ENCODE results near the gene TIGD3.

TIGD3 gene

GRCh38 chr11:65354265-65355012 is at the start of gene TIGD3:
Gene TIGD3, plus strand, starts transcription at chr11:65354751. Its CDS starts 1,058 bp downstream, at chr11:65355809.
- peak; percentile 98 for DNase-seq

- no peak for DNase-seq
Observed at GRCh38 chr11:65305501-65306268, 48.9 kb upstream of the TIGD3 start.

GRCh38 chr11:65307298-65308229 is 47.0 kb upstream of the TIGD3 start:
- DNase-seq = no peak

- DNase-seq = no peak
Observed at GRCh38 chr11:65308281-65308891, 46.2 kb upstream of the TIGD3 start.

- no peak for DNase-seq
Observed at GRCh38 chr11:65309006-65309405, 45.5 kb upstream of the TIGD3 start.

- no peak for DNase-seq
Observed at GRCh38 chr11:65310215-65310614, 44.3 kb upstream of the TIGD3 start.

GRCh38 chr11:65310736-65311135 is 43.8 kb upstream of the TIGD3 start:
- no peak for DNase-seq

DNA sequence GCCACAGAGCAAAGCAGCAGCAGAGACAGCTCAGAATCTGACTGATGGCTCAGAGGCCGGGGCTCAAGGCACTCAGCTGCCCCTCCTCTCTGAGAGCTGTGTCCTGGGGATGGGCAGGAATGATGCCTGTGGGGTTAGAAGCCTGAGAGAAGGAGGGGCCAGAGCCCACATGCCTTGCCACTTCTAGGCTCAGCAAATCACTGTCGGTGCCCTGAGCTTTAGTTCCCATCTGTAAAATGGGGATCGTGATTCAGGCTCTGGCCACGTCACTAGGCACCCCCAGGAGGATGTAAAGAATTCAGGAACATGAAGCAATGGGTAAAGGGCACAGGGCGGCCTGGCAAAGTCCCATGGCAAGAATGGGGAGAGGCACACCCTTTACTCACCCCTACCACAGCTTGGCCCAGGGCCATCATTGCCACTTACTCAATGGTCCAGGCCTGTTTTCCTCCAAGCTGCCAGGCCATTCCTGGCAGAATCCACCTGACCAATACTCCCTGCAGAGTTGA is 43.3 kb upstream of the TIGD3 start:
- DNase-seq = no peak

DNA sequence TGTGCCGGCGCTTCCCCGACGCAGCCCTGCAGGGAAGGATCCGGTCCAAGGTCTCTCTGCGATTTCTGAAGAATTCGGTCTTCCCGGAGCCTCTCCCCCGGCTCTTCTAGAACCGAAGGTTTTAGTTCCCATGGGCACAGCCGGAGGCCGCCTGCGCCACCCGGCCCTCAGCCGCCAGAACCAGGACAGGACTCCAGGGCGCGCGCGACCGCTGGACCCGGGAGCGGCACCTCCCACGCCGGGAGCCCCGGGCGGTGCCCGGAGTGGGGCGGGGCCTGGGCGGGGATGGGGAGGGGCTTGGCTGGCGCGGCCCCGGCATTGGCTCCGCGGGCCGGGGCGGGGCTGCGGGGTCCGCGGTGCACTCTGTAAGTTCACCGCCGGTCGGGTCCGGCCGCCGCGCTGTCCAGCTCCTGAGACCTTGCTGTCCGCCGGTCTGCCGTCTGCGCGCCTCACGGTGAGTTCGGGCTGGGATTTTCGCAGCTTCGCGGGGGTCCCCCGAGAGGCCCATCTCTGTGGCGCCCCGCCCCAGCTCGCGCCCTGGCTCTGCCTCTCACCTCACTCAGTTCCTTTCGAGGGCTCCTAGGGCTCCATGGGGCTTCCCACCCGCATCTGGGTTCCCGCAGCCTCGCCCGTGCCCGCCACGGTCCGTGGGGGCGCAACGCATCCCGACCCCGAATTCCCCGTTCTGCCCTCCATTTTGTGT is 39.9 kb upstream of the TIGD3 start, which contains the start of gene CDC42EP2:
Gene CDC42EP2, plus strand, starts transcription at position 366 of the 703 bp plus-strand sequence. CDS start 6,033 bp downstream, outside the sequence.
- peak; percentile 82 for DNase-seq

DNA sequence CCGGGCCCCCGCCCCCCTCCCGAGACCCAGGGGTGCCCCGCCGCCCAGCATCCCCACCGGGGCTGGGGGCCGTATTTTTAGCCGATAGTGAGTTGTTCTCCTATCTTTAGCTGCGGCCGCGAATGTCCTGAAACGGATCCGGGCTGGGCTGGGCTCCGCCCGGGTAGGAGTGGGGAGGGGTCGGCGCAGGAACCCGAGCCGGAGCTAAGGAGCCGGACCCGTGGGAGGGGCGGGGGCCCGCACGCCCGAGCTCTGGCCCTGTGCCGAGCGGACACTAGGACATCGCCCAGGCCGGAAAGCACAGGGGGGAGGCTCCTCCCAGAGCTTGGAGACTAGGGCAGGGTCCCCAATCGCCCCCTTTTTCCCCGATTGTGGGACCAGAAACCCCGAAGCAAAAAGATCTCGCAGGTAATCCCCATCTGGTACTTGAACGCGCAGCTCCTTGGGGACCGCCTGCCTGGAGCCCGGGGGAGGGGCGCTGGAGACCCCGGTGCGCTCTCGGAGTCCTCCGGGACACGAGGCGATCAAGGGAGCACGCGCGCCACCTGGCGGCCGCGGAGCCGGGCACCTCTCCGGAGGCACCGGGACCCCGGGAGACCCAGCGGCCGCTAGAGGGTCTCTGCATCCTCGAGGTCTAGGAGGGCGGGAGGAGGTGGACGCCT is 39.2 kb upstream of the TIGD3 start:
- DNase-seq = peak; percentile 74

DNA sequence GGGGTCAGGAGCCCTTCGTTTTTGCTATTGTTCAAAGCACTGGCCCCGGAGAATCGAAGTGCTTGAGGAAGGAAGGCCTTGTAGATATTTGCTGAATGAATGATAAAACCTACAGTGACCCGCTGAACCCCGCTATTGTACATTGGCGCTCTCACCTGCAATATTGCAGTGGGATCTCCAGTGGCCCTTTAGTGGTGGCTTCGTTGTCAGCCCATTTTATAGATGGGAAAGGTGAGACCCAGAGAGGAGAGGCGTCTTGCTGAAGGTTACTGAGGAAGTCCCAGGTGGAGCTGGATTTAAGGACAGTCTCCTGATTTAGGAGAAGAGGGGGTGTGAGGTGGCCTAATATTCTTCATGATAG is 38.7 kb upstream of the TIGD3 start:
- DNase-seq = no peak

GRCh38 chr11:65316227-65317024 is 38.1 kb upstream of the TIGD3 start:
- DNase-seq = no peak

GRCh38 chr11:65317025-65317786 is 37.3 kb upstream of the TIGD3 start:
- no peak for DNase-seq

- no peak for DNase-seq
Observed at GRCh38 chr11:65320386-65321075, 34.0 kb upstream of the TIGD3 start.

DNA sequence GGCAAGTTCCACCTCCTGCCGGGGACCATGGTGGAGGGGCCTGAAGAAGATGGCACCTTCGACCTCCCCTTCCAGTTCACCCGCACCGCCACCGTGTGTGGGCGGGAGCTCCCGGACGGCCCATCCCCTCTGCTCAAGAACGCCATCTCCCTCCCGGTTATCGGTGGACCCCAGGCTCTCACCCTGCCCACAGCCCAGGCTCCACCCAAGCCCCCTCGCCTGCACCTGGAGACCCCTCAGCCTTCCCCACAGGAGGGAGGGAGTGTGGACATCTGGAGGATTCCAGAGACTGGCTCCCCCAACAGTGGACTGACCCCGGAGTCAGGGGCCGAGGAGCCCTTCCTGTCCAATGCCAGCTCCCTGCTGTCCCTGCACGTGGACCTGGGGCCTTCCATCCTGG is 33.5 kb upstream of the TIGD3 start:
- DNase-seq = no peak

DNA sequence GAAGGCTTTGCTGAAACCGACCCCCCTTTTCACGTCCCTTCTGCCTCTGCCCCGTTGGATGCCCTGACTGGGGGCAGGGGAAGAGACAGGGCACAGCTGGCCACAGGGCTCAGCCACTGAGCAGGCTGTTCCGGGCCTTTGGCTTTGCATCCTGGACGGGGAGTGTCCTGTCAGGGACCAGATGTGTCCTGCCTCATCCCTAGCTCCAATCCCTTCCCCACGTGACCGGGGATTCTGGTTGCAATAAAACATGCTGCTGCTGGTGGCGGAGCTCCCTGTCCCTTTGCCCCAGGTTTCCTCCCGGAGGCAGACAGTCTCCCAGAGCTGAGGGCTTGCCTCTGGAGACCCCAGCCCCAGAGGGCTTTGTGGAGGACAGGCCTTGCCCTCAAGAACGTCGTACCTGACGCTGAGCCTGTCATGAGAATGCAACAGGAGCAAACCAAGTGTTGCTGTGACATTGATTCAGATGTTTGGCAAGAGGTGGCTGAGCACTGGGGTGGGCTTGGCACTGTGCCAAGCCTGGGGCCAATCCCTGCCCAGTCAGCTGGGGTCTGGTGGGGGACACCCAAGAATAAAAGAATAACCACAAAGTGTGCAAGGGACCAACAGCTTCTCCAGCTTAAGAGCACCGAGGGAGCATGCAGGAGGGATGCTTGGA is 32.6 kb upstream of the TIGD3 start:
- no peak for DNase-seq

GRCh38 chr11:65323813-65324212 is 30.7 kb upstream of the TIGD3 start:
- no peak for DNase-seq

DNA sequence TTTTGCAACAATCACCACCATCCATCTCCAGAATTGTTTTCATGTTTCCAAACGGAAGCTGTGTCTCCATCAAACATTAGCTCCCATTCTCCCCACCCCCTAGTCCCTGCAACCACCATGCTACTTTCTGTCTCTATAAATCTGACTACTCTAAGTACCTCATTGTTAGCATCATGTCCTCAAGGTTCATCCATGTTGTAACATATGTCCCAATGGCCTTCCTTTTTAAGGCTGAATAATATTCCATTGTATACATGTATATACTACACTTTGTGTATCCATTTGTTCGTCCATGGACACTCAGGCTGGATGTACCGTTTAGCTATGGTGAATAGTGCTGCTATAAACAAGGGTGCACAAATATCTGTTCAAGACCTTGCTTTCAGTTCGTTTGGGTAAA is 29.1 kb upstream of the TIGD3 start:
- DNase-seq = no peak
